Measurements from ENCODE around the gene TRABD2B. TPM values are rescaled to one million over a fixed set of nuclear protein-coding genes. Genes with fewer than 3 reads are reported as not detected.

Gene TRABD2B
- total and polyA plus RNA-seq, 4 donors, result 0.28 to 2.6 (median 1.3) TPM

- TF ChIP-seq RAD21 (IDR thresholded peaks at IDR 0.05) (peak in 1 of 2 donors; percentile 29), GABPA (IDR thresholded peaks at IDR 0.05 in 1 of 2, conservative IDR thresholded peaks at IDR 0.05 in 1 of 2) (no peak), HNF4G (IDR thresholded peaks at IDR 0.05) (peak; percentile 86), EGR1 (IDR thresholded peaks at IDR 0.05; ENCODE audit: low read depth in 2 of 2) (no peak), FOXA2 (IDR thresholded peaks at IDR 0.05) (no peak), MAX (IDR thresholded peaks at IDR 0.05) (no peak), CTCF (IDR thresholded peaks at IDR 0.05; ENCODE audit: low read depth, low read length, missing input control) (no peak), JUND (IDR thresholded peaks at IDR 0.05) (no peak), SP1 (IDR thresholded peaks at IDR 0.05) (peak; percentile 40), TAF1 (conservative IDR thresholded peaks at IDR 0.05) (no peak), FOXA1 (IDR thresholded peaks at IDR 0.05) (no peak), HNF4A (conservative IDR thresholded peaks at IDR 0.05) (peak; percentile 97 to 98), ZBTB33 (IDR thresholded peaks at IDR 0.05) (no peak), RXRA (IDR thresholded peaks at IDR 0.05) (peak; percentile 63 to 64), NR2F2 (IDR thresholded peaks at IDR 0.05) (peak; percentile 28), ATF3 (IDR thresholded peaks at IDR 0.05) (no peak), YY1 (IDR thresholded peaks at IDR 0.05) (peak; percentile 44), REST (IDR thresholded peaks at IDR 0.05) (no peak)
- Histone ChIP-seq H3K36me3 (ENCODE audit: control insufficient read depth in 4 of 4, insufficient read depth in 3 of 4, low read depth in 1 of 4, low read length in 3 of 4) (no peaks in the 10 kb centered on the region), H3K9ac (ENCODE audit: low read depth in 1 of 2, low read length in 2 of 2) (no peak overlapping the region), H3K9me3 (ENCODE audit: control insufficient read depth in 4 of 4, low read length in 3 of 4) (no peaks in the 10 kb centered on the region), H3K4me1 (ENCODE audit: control insufficient read depth in 4 of 4, insufficient read depth in 4 of 4, low read length in 3 of 4) (peaks cover 0 to 7% (median 4%) of the 10 kb centered on the region in 4 donors), H3K27me3 (ENCODE audit: control insufficient read depth in 4 of 4, insufficient read depth in 4 of 4, low read length in 3 of 4) (no peaks in the 10 kb centered on the region), H3K4me3 (ENCODE audit: low read depth in 1 of 3, low read length in 3 of 3) (no peak overlapping the region), H3K27ac (ENCODE audit: low read depth in 1 of 2, low read length in 2 of 2) (no peak overlapping the region)
- 61% methylated on average over 4 of the region's 4 CpGs for whole genome bisulfite sequencing
- no peak for DNase-seq (ENCODE audit: low spot score)
Observed at GRCh38 chr1:48030696-48031365, 33.6 kb upstream of the TRABD2B start.
